OCI-LY7 (cell line): ENCODE results near the gene TRIM9.

Experiments used
- CTCF ChIP-seq: fragments of 200-600 bp; sonication (generic); conservative IDR thresholded peaks from 2 replicates; pipeline ENCODE4 v1.5.1; 2014; ENCODE audit warnings: mild to moderate bottlenecking, antibody characterized with exemption, low read length, moderate library complexity, mixed read lengths
- EZH2phosphoT487 ChIP-seq: fragments of 200-600 bp; sonication (generic); IDR thresholded peaks from 2 replicates; pipeline ENCODE4 v1.6.1; 2018; ENCODE audit warnings: low read depth, borderline replicate concordance, mild to moderate bottlenecking, mixed run types, antibody characterized with exemption, low read length, moderate library complexity, mixed read lengths

GRCh38 chr14:51118993-51119392 lies 24.1 kb upstream of the TRIM9 start:
- TF ChIP-seq CTCF (no peak), EZH2phosphoT487 (no peak)
